ENCODE measurements around the gene MAGEB17. TPM values are rescaled to one million over a fixed set of nuclear protein-coding genes. Genes with fewer than 3 reads are reported as not detected.

Gene MAGEB17
- total and polyA plus RNA-seq, 2 of the 8 experiments (the other 6 are each of a cell fraction or from before 2014, with no cell fraction given), result 0.48 to 1.1 TPM

DNA sequence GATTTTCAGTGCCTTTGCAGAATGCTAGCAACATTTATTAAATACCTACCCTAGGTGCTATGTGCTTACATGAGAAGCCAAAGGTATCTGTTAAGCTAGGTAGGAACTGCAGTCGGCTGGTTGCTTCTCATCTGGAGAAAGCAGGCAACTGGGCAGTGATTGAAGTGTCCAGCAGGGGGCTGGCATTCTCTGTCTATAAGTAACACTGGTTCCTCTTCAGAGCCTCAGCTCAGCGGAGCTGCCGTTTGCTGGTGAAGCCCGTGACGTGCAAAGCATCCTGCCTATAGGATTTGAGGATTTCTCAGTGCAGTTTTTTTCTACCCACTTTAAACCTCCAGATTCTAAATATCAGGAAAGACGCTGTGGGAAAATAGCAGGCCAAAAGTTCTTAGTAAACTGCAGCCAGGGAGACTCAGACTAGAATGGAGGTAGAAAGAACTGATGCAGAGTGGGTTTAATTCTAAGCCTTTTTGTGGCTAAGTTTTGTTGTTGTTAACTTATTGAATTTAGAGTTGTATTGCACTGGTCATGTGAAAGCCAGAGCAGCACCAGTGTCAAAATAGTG is 44.0 kb upstream of the MAGEB17 start, which contains the start of gene GRPR:
Gene GRPR, plus strand, starts transcription at position 344 of the 565 bp plus-strand sequence. CDS start 389 bp downstream, outside the sequence.
- no peak within 1 kb of the TSS for H4K8ac ChIP-seq (ENCODE audit: extremely low read depth, insufficient read depth, low read length)
- H2AK5ac ChIP-seq (ENCODE audit: low read depth, low read length), result no peak within 1 kb of the TSS
- H3K36me3 ChIP-seq (ENCODE audit: control insufficient read depth in 2 of 4, insufficient read depth in 4 of 4, low read length in 3 of 4), result peaks cover 0 to 25% (median 0%) of the 10 kb centered on the region in 4 experiments; a peak in 2 of 8 replicates
- H4K91ac ChIP-seq (replicated peaks; ENCODE audit: insufficient read length, low read length), result peak within 1 kb of the TSS; percentile 75
- H2BK120ac ChIP-seq (replicated peaks; ENCODE audit: low read depth, low read length), result peak within 1 kb of the TSS; percentile 79
- no peak within 1 kb of the TSS for H2BK15ac ChIP-seq (ENCODE audit: low read length)
- H3K9ac ChIP-seq (replicated peaks in 1 of 4; ENCODE audit: extremely low read depth in 1 of 4, low read depth in 3 of 4, low read length in 3 of 4), result peak within 1 kb of the TSS in 1 of 4 experiments; percentile 12; a peak in 1 of 7 replicates
- H3K4me1 ChIP-seq (replicated peaks in 1 of 4; ENCODE audit: control insufficient read depth in 3 of 4, insufficient read depth in 4 of 4, low read length in 3 of 4), result peaks cover 0 to 6% (median 0%) of the 10 kb centered on the region in 4 experiments; a peak in 3 of 7 replicates
- no peak within 1 kb of the TSS for H3K23ac ChIP-seq (ENCODE audit: insufficient read length)
- whole genome bisulfite sequencing, 2 experiments (ENCODE audit: extremely low coverage in 1 of 2, insufficient coverage in 1 of 2, insufficient read length in 1 of 2, insufficient replicate concordance in 2 of 2, low coverage in 1 of 2, low lambda C conversion rate in 2 of 2, missing lambda C conversion rate in 1 of 2), result 7% methylated on average over 6 of the region's 6 CpGs; no CpG with 5 or more reads in 1 of the 2 experiments
- peak within 1 kb of the TSS; percentile 71; the same call in 1 of the 2 replicates for H2BK5ac ChIP-seq (ENCODE audit: low read depth, low read length)
- no peak within 1 kb of the TSS for H3K4ac ChIP-seq (replicated peaks; ENCODE audit: insufficient read length, low read depth, low read length)
- H4K20me1 ChIP-seq (replicated peaks in 1 of 2; ENCODE audit: control insufficient read depth in 1 of 2, insufficient read depth in 2 of 2, low read length in 2 of 2), result no peaks in the 10 kb centered on the region
- H3K56ac ChIP-seq (replicated peaks; ENCODE audit: insufficient read length, low read depth, low read length), result no peak within 1 kb of the TSS
- H2AFZ ChIP-seq (ENCODE audit: low read length), result no peak within 1 kb of the TSS
- ChIA-PET CTCF (ENCODE audit: partially characterized antibody) (interaction anchor here (0.5 to 2.7 kb wide), 8 partner anchors 11 to 503 kb away, joined by 3 to 12 read pairs (median 4); no protein-coding TSS in a partner anchor), POLR2A (ENCODE audit: partially characterized antibody) (no interaction called here)
- H4K5ac ChIP-seq (ENCODE audit: insufficient read length, low read depth, low read length), result peak within 1 kb of the TSS; percentile 74
- peak within 1 kb of the TSS; percentile 66 to 81 for H3K4me2 ChIP-seq (ENCODE audit: insufficient read depth in 1 of 2, low read depth in 2 of 2, low read length in 2 of 2)
- H2BK12ac ChIP-seq (ENCODE audit: low read depth, low read length), result peak within 1 kb of the TSS; percentile 68; the same call in 1 of the 2 replicates
- no peak within 1 kb of the TSS; the same call in 1 of the 2 replicates for H3K27ac ChIP-seq (ENCODE audit: low read depth, low read length)
- H3K27me3 ChIP-seq (replicated peaks in 1 of 4; ENCODE audit: control insufficient read depth in 3 of 4, extremely low read depth in 1 of 4, insufficient read depth in 3 of 4, low read length in 3 of 4), result no peaks in the 10 kb centered on the region
- peak within 1 kb of the TSS; percentile 78 for H3K18ac ChIP-seq (ENCODE audit: extremely low read depth, low read length)
- H3K79me2 ChIP-seq (ENCODE audit: control insufficient read depth in 1 of 2, insufficient read depth in 2 of 2, low read length in 2 of 2), result peaks cover 25 to 48% of the 10 kb centered on the region in 2 experiments
- no peak within 1 kb of the TSS for H3K14ac ChIP-seq (ENCODE audit: insufficient read length)
- 0 out of 2 replicates have a peak, but pooled peaks cover 2% of the 10 kb centered on the region for H3K23me2 ChIP-seq (ENCODE audit: low read depth, low read length)
- no peaks in the 10 kb centered on the region for H3K79me1 ChIP-seq (ENCODE audit: low read depth, low read length)
- peaks cover 3 to 6% of the 10 kb centered on the region in 2 experiments; a peak in 2 of 4 replicates for H3K9me3 ChIP-seq (ENCODE audit: insufficient read depth in 2 of 2, low read depth in 1 of 2, low read length in 1 of 2)
- H2BK20ac ChIP-seq (ENCODE audit: low read length), result peak within 1 kb of the TSS; percentile 89
- peak; percentile 100 for FAIRE-seq
- DNase-seq (ENCODE audit: low read depth in 1 of 2, low spot score in 2 of 2), result peak; percentile 70 to 72
- H3K4me3 ChIP-seq (ENCODE audit: extremely low read depth in 1 of 4, insufficient read depth in 2 of 4, low read depth in 3 of 4, low read length in 4 of 4), result peak within 1 kb of the TSS; percentile 54 to 99 (median 66)
- TF ChIP-seq CTBP2 (IDR thresholded peaks at IDR 0.05; ENCODE audit: borderline replicate concordance, insufficient read depth, insufficient read length, low read length) (no peak), ASH2L (IDR thresholded peaks at IDR 0.05; ENCODE audit: low read length) (no peak), TCF12 (IDR thresholded peaks at IDR 0.05; ENCODE audit: low read depth, low read length) (no peak), CBX5 (IDR thresholded peaks at IDR 0.05; ENCODE audit: low read depth, low read length) (no peak), HDAC6 (IDR thresholded peaks at IDR 0.05; ENCODE audit: low read depth, low read length) (no peak), POU5F1 (IDR thresholded peaks at IDR 0.05; ENCODE audit: low read depth, low read length) (no peak), JUN (IDR thresholded peaks at IDR 0.05; ENCODE audit: low read depth, low read length) (no peak)
- TF ChIP-seq, protein P1, sequence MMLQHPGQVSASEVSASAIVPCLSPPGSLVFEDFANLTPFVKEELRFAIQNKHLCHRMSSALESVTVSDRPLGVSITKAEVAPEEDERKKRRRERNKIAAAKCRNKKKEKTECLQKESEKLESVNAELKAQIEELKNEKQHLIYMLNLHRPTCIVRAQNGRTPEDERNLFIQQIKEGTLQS (IDR thresholded peaks at IDR 0.05; ENCODE audit: insufficient read depth, low read depth, low read length), result no peak
- TF ChIP-seq, protein P2, sequence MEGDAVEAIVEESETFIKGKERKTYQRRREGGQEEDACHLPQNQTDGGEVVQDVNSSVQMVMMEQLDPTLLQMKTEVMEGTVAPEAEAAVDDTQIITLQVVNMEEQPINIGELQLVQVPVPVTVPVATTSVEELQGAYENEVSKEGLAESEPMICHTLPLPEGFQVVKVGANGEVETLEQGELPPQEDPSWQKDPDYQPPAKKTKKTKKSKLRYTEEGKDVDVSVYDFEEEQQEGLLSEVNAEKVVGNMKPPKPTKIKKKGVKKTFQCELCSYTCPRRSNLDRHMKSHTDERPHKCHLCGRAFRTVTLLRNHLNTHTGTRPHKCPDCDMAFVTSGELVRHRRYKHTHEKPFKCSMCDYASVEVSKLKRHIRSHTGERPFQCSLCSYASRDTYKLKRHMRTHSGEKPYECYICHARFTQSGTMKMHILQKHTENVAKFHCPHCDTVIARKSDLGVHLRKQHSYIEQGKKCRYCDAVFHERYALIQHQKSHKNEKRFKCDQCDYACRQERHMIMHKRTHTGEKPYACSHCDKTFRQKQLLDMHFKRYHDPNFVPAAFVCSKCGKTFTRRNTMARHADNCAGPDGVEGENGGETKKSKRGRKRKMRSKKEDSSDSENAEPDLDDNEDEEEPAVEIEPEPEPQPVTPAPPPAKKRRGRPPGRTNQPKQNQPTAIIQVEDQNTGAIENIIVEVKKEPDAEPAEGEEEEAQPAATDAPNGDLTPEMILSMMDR (IDR thresholded peaks at IDR 0.05; ENCODE audit: control extremely low read depth in 1 of 3, insufficient read depth in 1 of 3, low read depth in 1 of 3, low read length in 3 of 3), result peak; percentile 49 to 75 (median 66)
